H9 (cell line): ENCODE data around the gene CMTM4. TPM values are rescaled to one million over a fixed set of nuclear protein-coding genes. Genes with fewer than 3 reads are reported as not detected.

Experiments used
- DNase-seq: peaks from one replicate; pipeline ENCODE4 v3.0.0-alpha.2; 2017
- H2AFZ ChIP-seq: one replicate; pipeline ENCODE4 v1.6.1; 2013; ENCODE audit warnings: mild to moderate bottlenecking, low read length, control low read depth, moderate library complexity
- H2AK5ac ChIP-seq: 2 replicates; pipeline ENCODE4 v1.6.1; 2013; ENCODE audit warnings: low read length, control low read depth, mixed read lengths; ENCODE audit not compliant: insufficient read length
- H2BK120ac ChIP-seq: one replicate; pipeline ENCODE4 v1.6.1; 2013; ENCODE audit warnings: low read depth, mild to moderate bottlenecking, low read length, control low read depth, inconsistent platforms; ENCODE audit not compliant: poor library complexity, severe bottlenecking
- H2BK12ac ChIP-seq: 2 replicates; pipeline ENCODE4 v1.6.1; 2013; ENCODE audit warnings: low read length, control low read depth, mixed read lengths, low read depth; ENCODE audit not compliant: insufficient read length
- H2BK15ac ChIP-seq: 2 replicates; pipeline ENCODE4 v1.6.1; 2013; ENCODE audit warnings: low read depth, low read length, control low read depth
- H2BK20ac ChIP-seq: one replicate; pipeline ENCODE4 v1.6.1; 2013; ENCODE audit warnings: low read depth, mild to moderate bottlenecking, low read length, control low read depth, inconsistent platforms; ENCODE audit not compliant: poor library complexity, severe bottlenecking
- H2BK5ac ChIP-seq: 2 replicates; pipeline ENCODE4 v1.6.1; 2013; ENCODE audit warnings: low read length, control low read depth, mixed read lengths; ENCODE audit not compliant: insufficient read length
- H3K14ac ChIP-seq: 2 replicates; pipeline ENCODE4 v1.6.1; 2013; ENCODE audit warnings: low read length, control low read depth; ENCODE audit not compliant: insufficient read depth
- H3K18ac ChIP-seq: 2 replicates; pipeline ENCODE4 v1.6.1; 2013; ENCODE audit warnings: low read depth, mild to moderate bottlenecking, mixed read lengths, low read length, control low read depth; ENCODE audit not compliant: insufficient read length
- H3K23ac ChIP-seq: 2 replicates; pipeline ENCODE4 v1.6.1; 2013; ENCODE audit warnings: low read length, control low read depth, mixed read lengths, low read depth; ENCODE audit not compliant: insufficient read length
- H3K23me2 ChIP-seq: 2 replicates; pipeline ENCODE4 v1.6.1; 2013; ENCODE audit warnings: low read depth, mild to moderate bottlenecking, mixed read lengths, low read length, control low read depth; ENCODE audit not compliant: insufficient read length, poor library complexity, severe bottlenecking
- H3K27ac ChIP-seq: 2 replicates; pipeline ENCODE4 v1.5.1; 2013; ENCODE audit warnings: low read length, control low read depth, mixed read lengths, low read depth; ENCODE audit not compliant: insufficient read length
- H3K27me3 ChIP-seq: 2 replicates; pipeline ENCODE4 v1.6.1; 2013; ENCODE audit warnings: low read length, control low read depth, inconsistent platforms; ENCODE audit not compliant: insufficient read depth
- H3K4ac ChIP-seq: 2 replicates; pipeline ENCODE4 v1.6.1; 2013; ENCODE audit warnings: low read depth, mild to moderate bottlenecking, control low read depth, inconsistent platforms, low read length, moderate library complexity
- H3K4me1 ChIP-seq: 2 replicates; pipeline ENCODE4 v1.6.1; 2013; ENCODE audit warnings: low read length, control low read depth, inconsistent platforms; ENCODE audit not compliant: insufficient read depth
- H3K4me2 ChIP-seq: 2 replicates; pipeline ENCODE4 v1.6.1; 2013; ENCODE audit warnings: low read length, control low read depth, mixed read lengths; ENCODE audit not compliant: insufficient read length, insufficient read depth
- H3K56ac ChIP-seq: 2 replicates; pipeline ENCODE4 v1.6.1; 2013; ENCODE audit warnings: low read depth, mild to moderate bottlenecking, mixed read lengths, low read length, control low read depth; ENCODE audit not compliant: insufficient read length
- H3K79me1 ChIP-seq: 2 replicates; pipeline ENCODE4 v1.6.1; 2013; ENCODE audit warnings: low read depth, mild to moderate bottlenecking, moderate library complexity, low read length, control low read depth, inconsistent platforms; ENCODE audit not compliant: insufficient read depth, poor library complexity, severe bottlenecking
- H3K79me2 ChIP-seq: 2 replicates; pipeline ENCODE4 v1.6.1; 2013; ENCODE audit warnings: low read length, control low read depth, inconsistent platforms; ENCODE audit not compliant: insufficient read depth
- H3K9ac ChIP-seq: 2 replicates; pipeline ENCODE4 v1.6.1; 2013; ENCODE audit warnings: low read length, control low read depth, mixed read lengths; ENCODE audit not compliant: insufficient read length; ENCODE audit errors: extremely low read depth
- H3K9me3 ChIP-seq: one replicate; pipeline ENCODE4 v1.6.1; 2013; ENCODE audit warnings: low read depth, low read length, inconsistent platforms; ENCODE audit not compliant: control insufficient read depth
- H3T11ph ChIP-seq: one replicate; pipeline ENCODE4 v1.6.1; 2013; ENCODE audit warnings: mild to moderate bottlenecking, low read length, control low read depth, inconsistent platforms
- H4K20me1 ChIP-seq: one replicate; pipeline ENCODE4 v1.6.1; 2013; ENCODE audit not compliant: control insufficient read depth, insufficient read length, insufficient read depth
- H4K5ac ChIP-seq: 2 replicates; pipeline ENCODE4 v1.6.1; 2013; ENCODE audit warnings: low read depth, mild to moderate bottlenecking, mixed read lengths, low read length, control low read depth; ENCODE audit not compliant: insufficient read length
- H4K8ac ChIP-seq: replicated peaks from 2 replicates; pipeline ENCODE4 v1.6.1; 2013; ENCODE audit warnings: low read length, control low read depth, mixed read lengths, low read depth; ENCODE audit not compliant: insufficient read length
- H4K91ac ChIP-seq: 2 replicates; pipeline ENCODE4 v1.6.1; 2013; ENCODE audit warnings: low read depth, mild to moderate bottlenecking, moderate library complexity, mixed read lengths, low read length, control low read depth; ENCODE audit not compliant: insufficient read length
- H3K27ac Mint-ChIP-seq, 3 experiments: 2 replicates in 2 of 3; 3 replicates in 1 of 3; pipeline ENCODE4 v1.8.0; 2020 to 2021; ENCODE audit warnings: mixed read lengths in 3 of 3, mild to moderate bottlenecking in 1 of 3, moderate library complexity in 1 of 3
- H3K27me3 Mint-ChIP-seq: 2 replicates; pipeline ENCODE4 v1.8.0; 2021; ENCODE audit warnings: low read depth, mild to moderate bottlenecking, moderate library complexity, mixed read lengths
- H3K36me3 Mint-ChIP-seq, 3 experiments: 2 replicates in 2 of 3; 3 replicates in 1 of 3; pipeline ENCODE4 v1.8.0; 2020 to 2021; ENCODE audit warnings: low read depth in 3 of 3, mixed read lengths in 3 of 3; ENCODE audit not compliant: insufficient read depth in 1 of 3
- H3K4me1 Mint-ChIP-seq, 2 experiments: 2 replicates each; pipeline ENCODE4 v1.8.0; 2020; ENCODE audit warnings: mixed read lengths in 2 of 2
- H3K4me3 Mint-ChIP-seq, 2 experiments: 2 replicates in 1 of 2; 3 replicates in 1 of 2; pipeline ENCODE4 v1.8.0; 2020 to 2021; ENCODE audit warnings: mild to moderate bottlenecking in 2 of 2, mixed read lengths in 2 of 2, moderate library complexity in 1 of 2
- H3K9me3 Mint-ChIP-seq, 2 experiments: 2 replicates in 1 of 2; 3 replicates in 1 of 2; pipeline ENCODE4 v1.8.0; 2020; ENCODE audit warnings: mild to moderate bottlenecking in 2 of 2, mixed read lengths in 2 of 2, moderate library complexity in 1 of 2
- CTCF ChIP-seq: fragments of 200-600 bp; sonication (generic); conservative IDR thresholded peaks from 3 replicates; pipeline ENCODE4 v1.8.0; 2021; ENCODE audit warnings: antibody characterized with exemption, mild to moderate bottlenecking
- total RNA-seq: library from RNA; stranded (reverse); gene quantifications from 2 replicates; pipeline ENCODE4 v1.2.1, GENCODE V29; 2021

CMTM4 gene
- total RNA-seq, 1 experiment from 2014 or later, result 40.5 TPM

- TF ChIP-seq CTCF, result no peak
- DNase-seq, result no peak
- Histone ChIP-seq H2BK5ac (no peak overlapping the region), H3K27ac (no peak overlapping the region), H2AFZ (no peak overlapping the region), H3K79me2 (no peaks in the 10 kb centered on the region), H4K20me1 (peaks cover 2% of the 10 kb centered on the region), H3K4me2 (no peak overlapping the region), H3K9me3 (no peaks in the 10 kb centered on the region), H3K18ac (no peak overlapping the region), H3K79me1 (no peaks in the 10 kb centered on the region), H2BK15ac (no peak overlapping the region), H3K27me3 (no peaks in the 10 kb centered on the region), H3K4ac (no peak overlapping the region), H2BK120ac (no peak overlapping the region), H4K5ac (no peak overlapping the region), H4K91ac (no peak overlapping the region), H3K56ac (no peak overlapping the region), H2BK20ac (no peak overlapping the region), H3T11ph (no peak overlapping the region), H3K9ac (no peak overlapping the region), H2AK5ac (no peak overlapping the region), H3K23me2 (no peaks in the 10 kb centered on the region), H3K14ac (no peak overlapping the region), H3K23ac (no peak overlapping the region), H4K8ac (no peak overlapping the region), H2BK12ac (no peak overlapping the region), H3K4me1 (no peaks in the 10 kb centered on the region)
- no peak overlapping the region for H3K27ac Mint-ChIP-seq
- no peak overlapping the region for H3K4me3 Mint-ChIP-seq
- H3K9me3 Mint-ChIP-seq, result peaks cover 4 to 9% of the 10 kb centered on the region in 2 experiments; a peak in 4 of 5 replicates
- H3K4me1 Mint-ChIP-seq, result peaks cover 0 to 8% of the 10 kb centered on the region in 2 experiments; a peak in 2 of 4 replicates
- H3K36me3 Mint-ChIP-seq, result peaks cover 3 to 5% (median 4%) of the 10 kb centered on the region in 3 experiments; a peak in 4 of 7 replicates
- peaks cover 6% of the 10 kb centered on the region for H3K27me3 Mint-ChIP-seq
Measured at GRCh38 chr16:66711581-66711980, 15.0 kb upstream of the CMTM4 start.
